HG03460 (cell line): ENCODE data around the gene FOSL1.

ENCODE experiments used
- ATAC-seq: cut with Tn5 transposase; IDR thresholded peaks from one replicate; pipeline ENCODE4 v1.9.1; 2021; ENCODE audit not compliant: unreplicated experiment

FOSL1 gene

GRCh38 chr11:65900125-65900898, at the start of gene FOSL1:
Gene FOSL1, minus strand, starts transcription at chr11:65900388. Its CDS starts 49 bp downstream, at chr11:65900339.
- peak; percentile 76 for ATAC-seq

GRCh38 chr11:65947603-65948125, 47.5 kb upstream of the FOSL1 start:
- ATAC-seq: no peak

GRCh38 chr11:65947133-65947532, 46.9 kb upstream of the FOSL1 start:
- no peak for ATAC-seq

GRCh38 chr11:65946655-65947054, 46.5 kb upstream of the FOSL1 start:
- no peak for ATAC-seq

GRCh38 chr11:65945941-65946558, 45.9 kb upstream of the FOSL1 start:
- ATAC-seq: no peak

GRCh38 chr11:65945430-65945911, 45.3 kb upstream of the FOSL1 start, which contains the start of gene TSGA10IP:
Gene TSGA10IP, plus strand, starts transcription at chr11:65945480. Its CDS starts 196 bp downstream, at chr11:65945676.
- ATAC-seq: no peak

- no peak for ATAC-seq
Observed at GRCh38 chr11:65944767-65945166, 44.6 kb upstream of the FOSL1 start.

- ATAC-seq: no peak
Observed at GRCh38 chr11:65944191-65944590, 44.0 kb upstream of the FOSL1 start.

GRCh38 chr11:65942531-65942930, 42.3 kb upstream of the FOSL1 start:
- no peak for ATAC-seq

GRCh38 chr11:65941720-65942310, 41.6 kb upstream of the FOSL1 start:
- ATAC-seq: no peak

GRCh38 chr11:65937766-65938165, 37.6 kb upstream of the FOSL1 start:
- no peak for ATAC-seq

- ATAC-seq: no peak
Observed at GRCh38 chr11:65934014-65934413, 33.8 kb upstream of the FOSL1 start.

- no peak for ATAC-seq
Observed at GRCh38 chr11:65932558-65932919, 32.4 kb upstream of the FOSL1 start.

GRCh38 chr11:65931773-65932557, 31.8 kb upstream of the FOSL1 start:
- ATAC-seq: no peak

GRCh38 chr11:65928667-65929066, 28.5 kb upstream of the FOSL1 start:
- no peak for ATAC-seq

- ATAC-seq: peak; percentile 63
Observed at GRCh38 chr11:65927904-65928397, 27.8 kb upstream of the FOSL1 start.

GRCh38 chr11:65925397-65925796, 25.2 kb upstream of the FOSL1 start:
- ATAC-seq: no peak

- no peak for ATAC-seq
Observed at GRCh38 chr11:65922565-65922964, 22.4 kb upstream of the FOSL1 start.

GRCh38 chr11:65921876-65922275, 21.7 kb upstream of the FOSL1 start:
- no peak for ATAC-seq

- ATAC-seq: no peak
Observed at GRCh38 chr11:65921033-65921555, 20.9 kb upstream of the FOSL1 start.
